ENCODE data around the gene AQP7.
"Not testable (repeated sequence)": the region's sequence is repeated elsewhere in the genome, so short reads cannot be mapped to it uniquely, and the experiment has no call there.

AQP7 gene

GRCh38 chr9:33366979-33367480 lies 35.3 kb downstream of the AQP7 start:
- DNase-seq: no peak

- not testable (repeated sequence) for DNase-seq
Observed at GRCh38 chr9:33364814-33365213, 37.6 kb downstream of the AQP7 start.

DNA sequence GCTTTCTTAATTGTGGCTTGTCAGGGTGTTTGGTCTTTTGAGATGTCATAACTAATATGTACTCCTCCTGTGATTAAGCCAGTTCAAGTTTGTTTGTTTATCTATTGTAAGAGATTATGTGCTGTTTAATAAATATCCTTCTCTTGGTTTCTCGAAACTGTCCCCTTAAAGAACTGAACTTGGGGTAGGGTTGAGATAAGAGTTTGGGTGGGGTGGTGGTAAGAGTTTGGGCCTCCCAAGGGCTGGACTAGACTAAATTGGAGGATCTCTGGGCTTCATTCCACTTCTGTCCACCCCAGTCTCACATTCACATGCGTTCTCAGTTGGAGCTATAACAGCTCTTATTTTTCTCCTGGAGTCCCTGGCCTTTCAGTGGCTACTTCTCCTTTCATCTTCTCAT lies 38.2 kb downstream of the AQP7 start:
- no peak for DNase-seq

- not testable (repeated sequence) for DNase-seq
Observed at GRCh38 chr9:33358641-33359040, 43.7 kb downstream of the AQP7 start.

GRCh38 chr9:33355933-33356332 lies 46.4 kb downstream of the AQP7 start:
- DNase-seq: no peak

DNA sequence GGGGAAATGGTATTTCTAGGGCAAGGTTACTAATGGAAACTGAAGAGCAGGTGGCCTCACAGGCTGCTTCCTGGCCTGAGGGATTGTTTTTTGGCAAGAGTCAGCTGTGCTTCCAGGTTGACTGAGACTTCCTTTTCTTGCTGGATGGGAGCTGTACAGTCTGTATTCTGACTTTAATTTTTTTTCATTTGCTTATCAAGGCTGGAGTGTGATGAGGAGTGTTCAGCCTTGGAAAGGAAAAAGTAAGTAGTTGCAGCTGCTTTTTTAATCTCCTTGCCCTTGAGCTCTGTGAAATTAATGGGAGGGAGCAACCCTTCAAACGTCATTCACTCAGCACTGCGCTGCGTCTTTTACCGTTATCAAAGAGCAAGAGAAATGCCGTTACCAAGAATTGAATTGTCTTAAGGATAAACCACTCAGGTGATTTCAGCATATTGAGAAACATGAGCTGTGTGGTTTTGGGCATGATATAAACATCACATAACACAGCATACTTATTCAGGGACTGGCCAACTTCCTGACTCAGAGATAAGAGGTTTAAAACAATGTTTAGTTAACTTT lies 47.6 kb downstream of the AQP7 start:
- peak; percentile 88 for DNase-seq

- no peak for DNase-seq
Observed at GRCh38 chr9:33351547-33351946, 50.8 kb downstream of the AQP7 start.

- peak; percentile 37 for DNase-seq
Observed at GRCh38 chr9:33350310-33350709, 52.1 kb downstream of the AQP7 start.

DNA sequence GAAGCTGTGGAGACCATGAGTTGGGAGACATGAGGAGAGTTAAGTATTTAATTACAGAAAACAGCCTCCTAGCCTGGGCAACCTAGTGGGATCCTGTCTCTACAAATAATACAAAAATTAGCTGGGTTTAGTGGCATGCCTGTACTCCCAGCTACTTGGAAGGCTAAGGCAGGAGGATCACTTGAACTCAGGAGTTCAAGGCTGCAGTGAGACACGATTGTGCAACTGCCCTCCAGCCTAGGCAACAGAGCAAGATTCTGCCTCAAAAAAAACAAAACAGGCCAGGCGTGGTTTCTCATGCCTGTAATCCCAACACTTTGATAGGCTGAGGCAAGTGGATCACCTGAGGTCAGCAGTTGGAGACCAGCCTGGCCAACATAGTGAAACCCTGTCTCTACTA lies 52.6 kb downstream of the AQP7 start:
- DNase-seq: no peak

DNA sequence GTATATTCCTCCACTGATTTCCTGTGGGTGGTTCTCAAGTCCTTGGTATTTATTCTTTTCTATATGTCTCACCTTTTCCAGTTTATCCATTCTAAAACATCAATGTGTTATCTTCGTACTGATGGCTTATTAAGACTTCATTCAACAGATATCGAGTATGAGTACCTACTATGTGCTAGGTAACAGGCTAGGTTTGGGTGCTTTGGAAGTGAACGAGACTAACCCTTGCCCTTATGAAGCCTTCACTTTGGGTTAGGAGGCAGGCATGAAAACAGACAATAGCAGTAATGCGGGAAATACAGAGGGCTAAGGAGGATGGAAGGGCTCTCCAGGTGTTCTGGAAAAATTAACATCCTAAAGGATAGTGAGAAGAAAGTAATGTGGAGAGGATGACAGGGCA lies 53.4 kb downstream of the AQP7 start:
- no peak for DNase-seq

DNA sequence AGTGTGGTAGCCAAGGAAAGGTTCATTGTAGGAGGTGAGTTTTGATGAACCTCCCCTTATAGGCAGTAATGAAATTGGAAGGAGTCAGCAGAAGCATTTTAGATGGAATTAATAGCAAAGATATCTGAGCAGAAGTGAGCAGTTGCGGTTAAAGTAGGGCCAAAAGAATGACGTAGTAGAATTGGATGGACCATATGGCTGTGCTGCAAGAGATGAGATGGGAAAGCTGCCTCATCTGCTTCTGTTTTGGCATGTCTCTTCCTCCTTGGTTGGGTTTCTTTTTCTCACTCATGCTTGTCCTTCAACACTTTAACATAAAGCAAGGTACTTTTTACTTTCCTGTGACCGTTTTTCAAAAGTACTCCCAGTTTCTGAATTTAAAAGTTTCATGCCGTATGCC lies 55.8 kb downstream of the AQP7 start:
- no peak for DNase-seq

GRCh38 chr9:33344145-33344544 lies 58.2 kb downstream of the AQP7 start:
- no peak for DNase-seq

DNA sequence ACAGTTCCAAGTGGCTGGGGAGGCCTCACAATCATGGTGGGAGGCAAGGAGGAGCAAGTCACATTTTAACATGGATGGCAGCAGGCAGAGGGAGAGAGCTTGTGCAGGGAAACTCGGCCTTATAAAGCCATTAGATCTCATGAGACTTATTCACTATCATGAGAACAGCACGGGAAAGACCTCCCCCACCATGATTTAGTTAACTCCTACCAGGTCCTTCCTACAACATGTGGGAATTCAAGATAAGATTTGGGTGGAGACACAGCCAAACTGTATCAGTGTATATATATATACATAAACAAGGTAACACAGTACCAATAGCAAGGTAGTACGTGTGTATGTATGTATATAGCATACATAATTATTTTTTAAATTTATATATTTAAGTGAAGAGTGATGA lies 61.2 kb downstream of the AQP7 start:
- DNase-seq: no peak

- no peak for DNase-seq
Observed at GRCh38 chr9:33340186-33340585, 62.2 kb downstream of the AQP7 start.
